Endodermal cell (in vitro differentiated cells): ENCODE results near the gene KAZN. TPM values are rescaled to one million over a fixed set of nuclear protein-coding genes. Genes with fewer than 3 reads are reported as not detected.

ENCODE experiments used
- DNase-seq: peaks from one replicate; pipeline ENCODE4 v3.0.0-alpha.2; 2017
- H3K27ac ChIP-seq: 2 replicates; pipeline ENCODE4 v1.5.1; 2013; ENCODE audit warnings: mild to moderate bottlenecking, low read depth, low read length, moderate library complexity
- H3K27me3 ChIP-seq: 2 replicates; pipeline ENCODE4 v1.6.1; 2013; ENCODE audit warnings: mild to moderate bottlenecking, low read length, moderate library complexity; ENCODE audit not compliant: insufficient read depth, control insufficient read depth, poor library complexity, severe bottlenecking
- H3K36me3 ChIP-seq: 2 replicates; pipeline ENCODE4 v1.7.0; 2013; ENCODE audit warnings: mild to moderate bottlenecking, low read length, moderate library complexity; ENCODE audit not compliant: control insufficient read depth, insufficient read depth
- H3K4me1 ChIP-seq: one replicate; pipeline ENCODE4 v1.7.0; 2013; ENCODE audit warnings: low read length; ENCODE audit not compliant: control insufficient read depth, insufficient read depth
- H3K4me3 ChIP-seq: 2 replicates; pipeline ENCODE4 v1.5.1; 2013; ENCODE audit warnings: mild to moderate bottlenecking, low read length, moderate library complexity
- H3K9ac ChIP-seq: 2 replicates; pipeline ENCODE4 v1.6.1; 2013; ENCODE audit warnings: mild to moderate bottlenecking, low read length, moderate library complexity; ENCODE audit not compliant: poor library complexity, severe bottlenecking; ENCODE audit errors: extremely low read depth
- H3K9me3 ChIP-seq: 2 replicates; pipeline ENCODE4 v1.6.1; 2013; ENCODE audit warnings: mild to moderate bottlenecking, low read length, moderate library complexity; ENCODE audit not compliant: control insufficient read depth
- H3K27ac Mint-ChIP-seq: 2 replicates; pipeline ENCODE4 v1.8.0; 2020; ENCODE audit warnings: mixed read lengths
- H3K27me3 Mint-ChIP-seq: 2 replicates; pipeline ENCODE4 v1.8.0; 2021; ENCODE audit warnings: mild to moderate bottlenecking, mixed read lengths; ENCODE audit not compliant: insufficient read depth
- H3K36me3 Mint-ChIP-seq: 2 replicates; pipeline ENCODE4 v1.8.0; 2020; ENCODE audit warnings: low read depth, mixed read lengths
- H3K4me1 Mint-ChIP-seq: 2 replicates; pipeline ENCODE4 v1.8.0; 2020; ENCODE audit warnings: mixed read lengths
- H3K4me3 Mint-ChIP-seq: 2 replicates; pipeline ENCODE4 v1.8.0; 2020; ENCODE audit warnings: mild to moderate bottlenecking, moderate library complexity, mixed read lengths
- H3K9me3 Mint-ChIP-seq: 2 replicates; pipeline ENCODE4 v1.8.0; 2020; ENCODE audit warnings: mild to moderate bottlenecking, mixed read lengths
- WGBS, 2 experiments: methylation state at CpG; one replicate each; pipeline versions ENCODE4 v1.1.5 to v1.1.7; 2013; ENCODE audit warnings: missing lambda C conversion rate in 2 of 2, mixed read lengths in 1 of 2; ENCODE audit not compliant: insufficient coverage in 1 of 2, insufficient read length in 1 of 2; 5-methylcytosine and 5-hydroxymethylcytosine counted together
- total RNA-seq, 2 donors: library from RNA; stranded (reverse); fragmentation: NEBNext Ultra II Directional in 1 of 2; extraction: Animal tissue kit (Norgen Biotek cat#: 25700) in 1 of 2; gene quantifications; 2 replicates in 1 of 2; 3 replicates in 1 of 2; pipeline ENCODE4 v1.2.1, GENCODE V29; 2021
- TF ChIP-seq, protein P1 (sequence below): fragments of 200-600 bp; sonication (generic); conservative IDR thresholded peaks from 2 replicates; pipeline ENCODE4 v1.5.0; 2021; ENCODE audit warnings: antibody characterized with exemption, mild to moderate bottlenecking

The KAZN gene
- total RNA-seq, 2 donors from 2014 or later, result 12.4 to 13.9 TPM

DNA sequence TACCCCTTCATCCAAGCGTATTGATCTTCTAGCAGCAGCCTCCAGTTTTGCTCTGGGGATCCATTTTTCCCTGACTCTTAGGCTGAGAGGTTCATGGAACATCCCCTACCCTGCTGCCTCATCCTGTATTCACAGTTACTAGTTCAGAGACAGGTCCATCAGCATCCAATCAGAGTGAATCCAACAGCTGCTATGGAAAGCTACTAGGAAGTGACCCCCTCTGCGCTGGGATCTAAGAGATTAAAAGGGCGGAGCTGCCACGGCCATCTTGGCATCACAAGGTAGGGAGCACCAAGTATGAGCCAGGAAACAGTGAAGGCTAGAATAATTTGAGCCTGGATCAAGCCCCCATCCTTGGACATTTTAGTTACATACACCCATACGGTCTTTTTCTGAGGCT is 32.5 kb downstream of the KAZN start:
- Histone ChIP-seq H3K27me3 (no peaks in the 10 kb centered on the region), H3K27ac (no peak overlapping the region), H3K36me3 (no peaks in the 10 kb centered on the region), H3K4me3 (no peak overlapping the region), H3K4me1 (peaks cover 3% of the 10 kb centered on the region), H3K9ac (no peak overlapping the region), H3K9me3 (no peaks in the 10 kb centered on the region)
- Mint-ChIP-seq H3K4me1 (peaks cover 25% of the 10 kb centered on the region), H3K27me3 (no peaks in the 10 kb centered on the region), H3K36me3 (no peaks in the 10 kb centered on the region), H3K4me3 (no peak overlapping the region), H3K9me3 (no peaks in the 10 kb centered on the region), H3K27ac (no peak overlapping the region)
- TF ChIP-seq, protein P1, sequence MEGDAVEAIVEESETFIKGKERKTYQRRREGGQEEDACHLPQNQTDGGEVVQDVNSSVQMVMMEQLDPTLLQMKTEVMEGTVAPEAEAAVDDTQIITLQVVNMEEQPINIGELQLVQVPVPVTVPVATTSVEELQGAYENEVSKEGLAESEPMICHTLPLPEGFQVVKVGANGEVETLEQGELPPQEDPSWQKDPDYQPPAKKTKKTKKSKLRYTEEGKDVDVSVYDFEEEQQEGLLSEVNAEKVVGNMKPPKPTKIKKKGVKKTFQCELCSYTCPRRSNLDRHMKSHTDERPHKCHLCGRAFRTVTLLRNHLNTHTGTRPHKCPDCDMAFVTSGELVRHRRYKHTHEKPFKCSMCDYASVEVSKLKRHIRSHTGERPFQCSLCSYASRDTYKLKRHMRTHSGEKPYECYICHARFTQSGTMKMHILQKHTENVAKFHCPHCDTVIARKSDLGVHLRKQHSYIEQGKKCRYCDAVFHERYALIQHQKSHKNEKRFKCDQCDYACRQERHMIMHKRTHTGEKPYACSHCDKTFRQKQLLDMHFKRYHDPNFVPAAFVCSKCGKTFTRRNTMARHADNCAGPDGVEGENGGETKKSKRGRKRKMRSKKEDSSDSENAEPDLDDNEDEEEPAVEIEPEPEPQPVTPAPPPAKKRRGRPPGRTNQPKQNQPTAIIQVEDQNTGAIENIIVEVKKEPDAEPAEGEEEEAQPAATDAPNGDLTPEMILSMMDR, result no peak
- DNase-seq, result no peak
- 85 to 98% methylated on average over 4 to 5 of the region's 5 CpGs for WGBS, 2 experiments

DNA sequence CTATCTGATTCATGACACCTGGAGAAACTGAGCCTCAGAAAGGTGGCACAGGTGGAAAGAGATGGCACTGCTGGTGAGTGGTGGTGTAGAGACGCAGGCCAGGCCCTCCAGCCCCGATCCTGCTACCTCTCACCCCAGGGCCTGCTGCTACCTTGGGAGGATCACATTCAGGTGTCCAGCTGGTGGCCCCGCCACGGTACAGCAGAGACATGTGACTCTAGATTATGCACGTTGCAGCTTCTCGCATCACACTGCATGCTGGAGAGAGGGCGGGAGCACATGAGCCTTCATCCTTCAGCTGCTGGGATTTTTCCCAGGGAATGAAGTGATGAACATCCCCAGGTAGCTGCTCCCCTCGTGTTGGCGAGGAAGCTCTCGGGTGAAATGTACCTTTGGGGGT is 32.9 kb downstream of the KAZN start:
- TF ChIP-seq, protein P1, result no peak
- no peak overlapping the region for H3K27ac ChIP-seq
- no peak overlapping the region for H3K27ac Mint-ChIP-seq
- no peaks in the 10 kb centered on the region for H3K9me3 ChIP-seq
- WGBS, 2 experiments, result 93 to 99% methylated on average over 7 to 10 of the region's 10 CpGs
- no peak for DNase-seq
- H3K9ac ChIP-seq, result no peak overlapping the region
- H3K4me1 Mint-ChIP-seq, result peaks cover 21% of the 10 kb centered on the region
- H3K4me3 ChIP-seq, result no peak overlapping the region
- H3K27me3 Mint-ChIP-seq, result no peaks in the 10 kb centered on the region
- H3K4me3 Mint-ChIP-seq, result no peak overlapping the region
- H3K27me3 ChIP-seq, result no peaks in the 10 kb centered on the region
- no peaks in the 10 kb centered on the region for H3K36me3 Mint-ChIP-seq
- H3K9me3 Mint-ChIP-seq, result no peaks in the 10 kb centered on the region
- H3K4me1 ChIP-seq, result peaks cover 3% of the 10 kb centered on the region
- no peaks in the 10 kb centered on the region for H3K36me3 ChIP-seq

DNA sequence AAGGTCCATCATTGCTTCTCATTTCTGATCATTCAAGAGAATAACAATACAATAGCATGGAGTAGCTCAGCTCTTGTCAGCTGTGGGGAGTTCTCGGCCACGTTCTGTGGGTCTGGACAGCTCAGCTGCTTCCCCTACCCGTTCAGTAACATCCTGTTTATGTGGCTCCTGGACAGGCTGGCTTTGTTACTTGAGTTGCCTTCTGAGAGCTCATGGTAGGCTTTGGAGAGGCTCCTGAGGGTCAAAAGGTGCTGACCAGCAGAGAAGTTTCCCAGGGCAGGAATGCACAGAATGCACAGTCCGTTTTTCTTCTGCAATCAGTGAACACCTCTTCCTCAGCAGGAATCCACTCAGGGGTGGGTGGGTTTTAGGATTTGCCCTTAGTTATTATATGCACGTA is 36.0 kb downstream of the KAZN start:
- H3K36me3 Mint-ChIP-seq, result no peaks in the 10 kb centered on the region

More for the DNA sequence above, 36.0 kb downstream of the KAZN start:
- Histone ChIP-seq H3K9ac (no peak overlapping the region), H3K27ac (no peak overlapping the region), H3K4me3 (no peak overlapping the region), H3K4me1 (no peaks in the 10 kb centered on the region), H3K27me3 (no peaks in the 10 kb centered on the region), H3K9me3 (no peaks in the 10 kb centered on the region), H3K36me3 (no peaks in the 10 kb centered on the region)
- TF ChIP-seq, protein P1, result no peak
- Mint-ChIP-seq H3K9me3 (no peaks in the 10 kb centered on the region), H3K27me3 (no peaks in the 10 kb centered on the region), H3K27ac (no peak overlapping the region), H3K4me3 (no peak overlapping the region), H3K4me1 (peaks cover 14% of the 10 kb centered on the region)
- 73 to 79% methylated on average over 2 to 5 of the region's 5 CpGs for WGBS, 2 experiments
- no peak for DNase-seq
